ENCODE measurements around the gene LRIG3.

DNA sequence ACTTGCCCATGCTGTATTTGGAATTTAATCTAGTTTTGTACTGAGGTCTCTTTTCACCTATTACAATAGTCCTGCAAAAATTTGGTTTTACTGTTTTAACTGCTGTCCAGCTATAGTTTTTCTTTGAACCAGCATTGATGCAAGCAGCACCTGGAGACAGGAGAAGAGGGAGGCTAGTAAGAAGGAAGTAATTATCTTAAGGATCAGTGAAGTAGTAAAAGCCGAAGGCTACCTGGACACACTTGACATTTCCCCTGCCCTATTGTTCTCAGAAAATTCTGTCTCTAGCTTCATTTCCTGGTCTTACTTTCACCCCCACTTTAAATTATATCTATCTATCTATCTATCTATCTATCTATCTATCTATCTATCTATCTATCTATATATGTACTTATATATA, 43.5 kb upstream of the LRIG3 start:
- TF ChIP-seq, protein P1, sequence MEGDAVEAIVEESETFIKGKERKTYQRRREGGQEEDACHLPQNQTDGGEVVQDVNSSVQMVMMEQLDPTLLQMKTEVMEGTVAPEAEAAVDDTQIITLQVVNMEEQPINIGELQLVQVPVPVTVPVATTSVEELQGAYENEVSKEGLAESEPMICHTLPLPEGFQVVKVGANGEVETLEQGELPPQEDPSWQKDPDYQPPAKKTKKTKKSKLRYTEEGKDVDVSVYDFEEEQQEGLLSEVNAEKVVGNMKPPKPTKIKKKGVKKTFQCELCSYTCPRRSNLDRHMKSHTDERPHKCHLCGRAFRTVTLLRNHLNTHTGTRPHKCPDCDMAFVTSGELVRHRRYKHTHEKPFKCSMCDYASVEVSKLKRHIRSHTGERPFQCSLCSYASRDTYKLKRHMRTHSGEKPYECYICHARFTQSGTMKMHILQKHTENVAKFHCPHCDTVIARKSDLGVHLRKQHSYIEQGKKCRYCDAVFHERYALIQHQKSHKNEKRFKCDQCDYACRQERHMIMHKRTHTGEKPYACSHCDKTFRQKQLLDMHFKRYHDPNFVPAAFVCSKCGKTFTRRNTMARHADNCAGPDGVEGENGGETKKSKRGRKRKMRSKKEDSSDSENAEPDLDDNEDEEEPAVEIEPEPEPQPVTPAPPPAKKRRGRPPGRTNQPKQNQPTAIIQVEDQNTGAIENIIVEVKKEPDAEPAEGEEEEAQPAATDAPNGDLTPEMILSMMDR (IDR thresholded peaks at IDR 0.05): no peak
- no peak for TF ChIP-seq POLR2AphosphoS5 (IDR thresholded peaks at IDR 0.05)
